ENCODE results near the gene ANKRD30A. TPM values are rescaled to one million over a fixed set of nuclear protein-coding genes. Genes with fewer than 3 reads are reported as not detected.
"Not testable (repeated sequence)": the region's sequence is repeated elsewhere in the genome, so short reads cannot be mapped to it uniquely, and the experiment has no call there.

ANKRD30A gene
- total RNA-seq, 1 donor from 2014 or later = not detected

GRCh38 chr10:37234692-37235091, 109.3 kb downstream of the ANKRD30A start:
- Histone ChIP-seq H3K27ac (no peak overlapping the region), H3K4me1 (no peaks in the 10 kb centered on the region), H3K9me3 (no peaks in the 10 kb centered on the region), H3K4me3 (no peak overlapping the region), H3K27me3 (no peaks in the 10 kb centered on the region), H3K36me3 (no peaks in the 10 kb centered on the region)
- DNase-seq (ENCODE audit: extremely low spot score in 2 of 2) = no peak
- TF ChIP-seq CTCF (IDR thresholded peaks at IDR 0.05) = no peak
- no peak for TF ChIP-seq POLR2A (IDR thresholded peaks at IDR 0.05)
- no peak for TF ChIP-seq POLR2AphosphoS5 (IDR thresholded peaks at IDR 0.05; ENCODE audit: insufficient read depth in 1 of 2, low read depth in 1 of 2)
- intact Hi-C loops (cut with DNase I) = no loop called here

GRCh38 chr10:37236093-37236492, 110.7 kb downstream of the ANKRD30A start:
- H3K27me3 ChIP-seq = no peaks in the 10 kb centered on the region
- intact Hi-C loops (cut with DNase I) = no loop called here
- no peak for DNase-seq (ENCODE audit: extremely low spot score in 2 of 2)

DNA sequence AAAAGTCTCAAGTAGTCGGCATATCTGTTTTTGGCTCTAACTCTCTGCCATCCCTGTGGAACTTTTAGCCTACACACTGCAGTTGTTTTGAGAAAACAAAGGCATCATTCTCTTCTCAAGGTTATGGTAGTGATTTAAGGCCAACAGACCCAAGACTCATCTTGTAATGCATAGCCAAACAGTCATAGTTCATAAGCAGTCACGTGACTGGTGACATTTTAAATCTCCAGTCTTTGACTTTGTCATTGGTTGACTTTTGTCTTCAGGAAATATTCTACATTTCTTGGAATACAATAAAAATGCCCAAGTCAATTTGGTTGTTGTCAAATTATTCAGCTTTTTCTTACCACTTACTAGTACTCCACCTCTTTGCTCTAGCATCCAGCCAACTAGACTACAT, 114.8 kb downstream of the ANKRD30A start:
- TF ChIP-seq CTCF (IDR thresholded peaks at IDR 0.05) (no peak), POLR2AphosphoS5 (IDR thresholded peaks at IDR 0.05; ENCODE audit: insufficient read depth in 1 of 2, low read depth in 1 of 2) (no peak), POLR2A (IDR thresholded peaks at IDR 0.05) (no peak)
- Histone ChIP-seq H3K4me3 (no peak overlapping the region), H3K27ac (no peak overlapping the region), H3K4me1 (no peaks in the 10 kb centered on the region), H3K36me3 (no peaks in the 10 kb centered on the region), H3K27me3 (no peaks in the 10 kb centered on the region), H3K9me3 (no peaks in the 10 kb centered on the region)
- DNase-seq (ENCODE audit: extremely low spot score in 2 of 2) = no peak
- intact Hi-C loops (cut with DNase I) = no loop called here

More at GRCh38 chr10:37236093-37236492, 110.7 kb downstream of the ANKRD30A start:
- H3K4me3 ChIP-seq = no peak overlapping the region
- H3K9me3 ChIP-seq = no peaks in the 10 kb centered on the region
- H3K4me1 ChIP-seq = no peaks in the 10 kb centered on the region
- no peaks in the 10 kb centered on the region for H3K36me3 ChIP-seq
- TF ChIP-seq POLR2A (IDR thresholded peaks at IDR 0.05) (no peak), CTCF (IDR thresholded peaks at IDR 0.05) (no peak), POLR2AphosphoS5 (IDR thresholded peaks at IDR 0.05; ENCODE audit: insufficient read depth in 1 of 2, low read depth in 1 of 2) (no peak)
- H3K27ac ChIP-seq = no peak overlapping the region

DNA sequence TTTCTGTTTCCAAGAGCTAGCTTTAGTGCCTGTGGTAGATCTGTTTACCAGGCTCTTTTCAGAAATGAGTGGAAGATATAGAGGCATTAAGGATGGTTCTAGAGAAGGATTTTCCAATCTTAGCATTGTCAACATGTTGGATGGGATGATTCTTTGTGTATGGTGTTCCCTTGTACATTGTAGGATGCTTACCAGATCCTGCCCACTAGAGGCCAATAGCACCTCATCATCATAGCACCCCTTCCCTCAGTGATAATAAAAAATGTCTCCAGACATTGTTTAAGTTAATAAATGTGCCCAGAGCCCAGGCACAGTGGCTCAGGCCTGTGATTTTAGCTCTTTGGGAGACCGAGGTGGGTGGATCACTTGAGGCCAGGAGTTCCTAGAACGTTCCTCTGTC, 121.2 kb downstream of the ANKRD30A start:
- no peak overlapping the region for H3K4me3 ChIP-seq
- intact Hi-C loops (cut with DNase I) = no loop called here
- DNase-seq (ENCODE audit: extremely low spot score in 2 of 2) = no peak
- H3K36me3 ChIP-seq = no peaks in the 10 kb centered on the region
- H3K27ac ChIP-seq = no peak overlapping the region
- no peaks in the 10 kb centered on the region for H3K9me3 ChIP-seq
- no peaks in the 10 kb centered on the region for H3K4me1 ChIP-seq
- H3K27me3 ChIP-seq = no peaks in the 10 kb centered on the region
- TF ChIP-seq CTCF (IDR thresholded peaks at IDR 0.05) (no peak), POLR2A (IDR thresholded peaks at IDR 0.05) (no peak), POLR2AphosphoS5 (IDR thresholded peaks at IDR 0.05; ENCODE audit: insufficient read depth in 1 of 2, low read depth in 1 of 2) (no peak)

- intact Hi-C loops (cut with DNase I); H3K36me3 ChIP-seq; H3K4me1 ChIP-seq; H3K9me3 ChIP-seq; H3K27ac ChIP-seq; H3K4me3 ChIP-seq; DNase-seq (ENCODE audit: extremely low spot score in 2 of 2); H3K27me3 ChIP-seq: not testable (repeated sequence)
These were observed 130.4 kb downstream of the ANKRD30A start for GRCh38 chr10:37255837-37256236.

- Histone ChIP-seq H3K27me3 (no peaks in the 10 kb centered on the region), H3K36me3 (no peaks in the 10 kb centered on the region), H3K4me3 (no peak overlapping the region), H3K4me1 (no peaks in the 10 kb centered on the region), H3K27ac (no peak overlapping the region), H3K9me3 (no peaks in the 10 kb centered on the region)
- intact Hi-C loops (cut with DNase I) = no loop called here
- no peak for DNase-seq (ENCODE audit: extremely low spot score in 2 of 2)
- TF ChIP-seq POLR2AphosphoS5 (IDR thresholded peaks at IDR 0.05; ENCODE audit: insufficient read depth in 1 of 2, low read depth in 1 of 2) = no peak
- no peak for TF ChIP-seq CTCF (IDR thresholded peaks at IDR 0.05)
- TF ChIP-seq POLR2A (IDR thresholded peaks at IDR 0.05) = no peak
These were observed 137.9 kb downstream of the ANKRD30A start for GRCh38 chr10:37263304-37263703.

All from vagina (tissue), 2 donors.